Vagina (tissue), 2 donors: ENCODE results near the gene MANEA.

Experiments
- POLR2A ChIP-seq, 2 donors: fragments of 450-650 bp; IDR thresholded peaks; one replicate each; pipeline ENCODE4 v1.6.1; 2017; ENCODE audit warnings: antibody characterized with exemption in 2 of 2, mild to moderate bottlenecking in 2 of 2, moderate library complexity in 2 of 2
- TF ChIP-seq, protein P1 (sequence below), 3 experiments: fragments of 450-650 bp in 2 of 3; fragments of 200-600 bp in 1 of 3; sonication (generic) in 1 of 3; IDR thresholded peaks; one replicate each; pipeline ENCODE4 v1.5.1; 2017 to 2019; ENCODE audit warnings: antibody characterized with exemption in 3 of 3, mild to moderate bottlenecking in 2 of 3, moderate library complexity in 2 of 3

DNA sequence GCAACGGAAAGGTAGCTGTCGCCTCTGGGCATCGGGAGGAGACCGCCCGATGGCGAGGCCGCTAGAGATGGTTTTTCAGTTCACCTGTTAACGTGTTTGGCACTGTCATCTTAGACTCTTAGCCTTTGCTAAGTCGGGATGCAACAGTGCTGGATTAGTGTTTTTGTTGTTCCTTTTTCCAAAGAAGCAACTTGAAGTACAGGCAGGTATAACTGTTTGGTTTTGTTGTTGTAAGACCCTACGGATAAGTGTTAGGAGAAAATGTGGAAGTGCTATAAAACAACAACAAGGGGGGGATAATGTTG lies 723 bp downstream of the MANEA start:
- TF ChIP-seq, protein P1, sequence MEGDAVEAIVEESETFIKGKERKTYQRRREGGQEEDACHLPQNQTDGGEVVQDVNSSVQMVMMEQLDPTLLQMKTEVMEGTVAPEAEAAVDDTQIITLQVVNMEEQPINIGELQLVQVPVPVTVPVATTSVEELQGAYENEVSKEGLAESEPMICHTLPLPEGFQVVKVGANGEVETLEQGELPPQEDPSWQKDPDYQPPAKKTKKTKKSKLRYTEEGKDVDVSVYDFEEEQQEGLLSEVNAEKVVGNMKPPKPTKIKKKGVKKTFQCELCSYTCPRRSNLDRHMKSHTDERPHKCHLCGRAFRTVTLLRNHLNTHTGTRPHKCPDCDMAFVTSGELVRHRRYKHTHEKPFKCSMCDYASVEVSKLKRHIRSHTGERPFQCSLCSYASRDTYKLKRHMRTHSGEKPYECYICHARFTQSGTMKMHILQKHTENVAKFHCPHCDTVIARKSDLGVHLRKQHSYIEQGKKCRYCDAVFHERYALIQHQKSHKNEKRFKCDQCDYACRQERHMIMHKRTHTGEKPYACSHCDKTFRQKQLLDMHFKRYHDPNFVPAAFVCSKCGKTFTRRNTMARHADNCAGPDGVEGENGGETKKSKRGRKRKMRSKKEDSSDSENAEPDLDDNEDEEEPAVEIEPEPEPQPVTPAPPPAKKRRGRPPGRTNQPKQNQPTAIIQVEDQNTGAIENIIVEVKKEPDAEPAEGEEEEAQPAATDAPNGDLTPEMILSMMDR (IDR thresholded peaks at IDR 0.05), result no peak
- TF ChIP-seq POLR2A (IDR thresholded peaks at IDR 0.05), result no peak
